GM18858 (cell line): ENCODE results near the gene CPB2.

ENCODE experiments used
- ATAC-seq: cut with Tn5 transposase; IDR thresholded peaks from one replicate; pipeline ENCODE4 v1.9.1; 2021; ENCODE audit not compliant: unreplicated experiment

CPB2 gene

DNA sequence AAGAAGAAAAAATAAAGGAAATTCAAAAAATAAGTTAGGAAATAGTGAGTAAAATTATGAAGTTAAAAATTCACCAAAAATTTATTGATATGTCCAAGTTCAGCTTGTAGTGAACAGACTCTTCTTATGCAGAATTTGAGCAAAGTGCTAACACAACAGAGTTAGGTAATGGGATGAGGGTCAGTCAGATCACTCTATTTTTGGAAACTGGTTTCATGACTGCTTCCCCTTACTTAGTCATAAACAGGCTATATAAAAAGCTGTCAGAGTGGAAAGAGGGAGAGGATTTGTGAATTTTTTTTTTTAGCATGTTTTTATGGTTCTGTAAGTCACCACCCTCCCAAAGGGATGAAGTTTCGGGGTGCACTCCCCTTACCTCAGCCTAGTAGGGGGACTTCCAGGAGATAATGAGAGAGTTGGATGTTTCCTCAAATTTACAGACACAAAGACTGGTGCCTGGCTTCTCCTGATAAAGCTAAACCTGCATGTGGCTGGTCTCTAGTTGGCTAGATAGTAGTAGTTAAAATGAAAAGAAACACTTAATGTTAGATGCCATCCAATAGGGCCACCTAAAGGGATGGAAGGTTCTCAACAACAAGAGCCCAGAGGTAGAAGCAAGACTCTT is 4.5 kb downstream of the CPB2 start:
- ATAC-seq = peak; percentile 60

DNA sequence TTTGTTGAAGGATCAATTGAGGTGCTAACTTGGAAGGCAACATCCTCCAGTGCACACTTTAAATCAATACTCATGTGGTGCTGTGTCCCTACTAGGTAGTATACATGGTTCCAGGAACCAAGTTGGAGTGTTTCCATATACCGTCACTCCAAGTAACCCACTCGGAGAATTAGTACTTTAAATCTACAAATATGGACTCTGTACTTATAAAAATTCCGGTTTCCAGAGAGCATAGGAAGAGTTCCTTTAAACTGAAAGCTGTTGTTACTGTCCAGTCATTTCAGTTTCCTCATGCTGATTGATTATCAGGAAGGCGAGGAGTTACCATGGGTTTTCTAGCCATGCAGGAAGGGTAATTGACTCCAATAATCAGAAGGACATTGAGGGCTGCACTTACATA is 7.2 kb downstream of the CPB2 start:
- ATAC-seq = no peak

GRCh38 chr13:46097015-46097414 is 7.8 kb downstream of the CPB2 start:
- no peak for ATAC-seq

GRCh38 chr13:46094478-46094877 is 10.4 kb downstream of the CPB2 start:
- ATAC-seq = no peak

DNA sequence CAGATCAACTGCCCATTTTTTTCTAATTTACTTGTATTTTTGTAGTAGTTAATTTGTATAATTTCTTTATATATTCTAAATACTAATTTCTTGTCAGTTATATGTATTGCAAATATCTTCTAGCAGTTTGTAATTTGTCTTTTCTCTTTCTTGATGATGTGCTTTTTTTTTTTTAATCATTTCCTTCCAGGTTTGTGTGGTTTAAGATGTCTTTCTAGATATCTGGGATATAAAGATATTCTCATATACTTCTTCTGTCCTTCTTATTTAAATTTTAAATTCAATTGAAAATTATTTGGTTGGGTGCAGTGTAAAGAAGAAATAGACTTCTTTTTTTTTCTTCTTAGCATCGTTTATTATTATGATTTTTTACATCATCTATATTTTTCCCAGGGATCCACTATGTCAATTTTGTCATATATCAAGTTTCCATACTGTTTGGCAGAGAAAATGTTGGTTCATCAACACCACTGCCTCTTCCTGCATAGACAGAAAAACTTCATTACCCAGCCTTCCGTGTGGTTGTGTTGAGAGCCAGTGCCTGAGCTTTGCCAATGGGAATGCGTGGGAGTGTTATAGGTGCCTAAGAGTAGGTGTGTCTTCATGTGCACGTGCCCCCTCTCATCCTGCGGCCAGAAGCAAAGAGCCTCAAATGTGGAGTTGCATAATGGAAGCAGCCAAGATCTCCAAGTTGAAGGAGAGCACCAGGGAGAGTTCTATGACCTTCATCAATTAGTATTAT is 15.8 kb downstream of the CPB2 start:
- ATAC-seq = no peak

DNA sequence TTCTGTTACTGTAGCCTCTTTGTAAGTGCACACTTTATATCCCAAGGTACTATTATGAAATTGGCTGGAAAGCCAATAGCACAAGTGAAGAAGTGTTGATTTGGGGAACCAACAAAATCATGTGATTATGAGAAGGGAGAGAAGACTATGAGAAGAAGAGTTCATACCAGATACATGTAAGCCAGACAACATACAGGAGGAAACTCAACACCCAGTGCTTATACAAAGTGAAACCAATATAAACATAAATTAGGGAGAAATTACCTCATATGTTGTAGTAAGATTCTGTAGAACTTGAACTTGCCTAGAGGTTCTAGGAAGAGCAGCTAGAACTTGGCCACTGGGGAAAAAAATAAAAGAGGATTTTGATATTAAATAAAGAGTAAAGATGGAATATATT is 17.4 kb downstream of the CPB2 start:
- ATAC-seq = no peak

DNA sequence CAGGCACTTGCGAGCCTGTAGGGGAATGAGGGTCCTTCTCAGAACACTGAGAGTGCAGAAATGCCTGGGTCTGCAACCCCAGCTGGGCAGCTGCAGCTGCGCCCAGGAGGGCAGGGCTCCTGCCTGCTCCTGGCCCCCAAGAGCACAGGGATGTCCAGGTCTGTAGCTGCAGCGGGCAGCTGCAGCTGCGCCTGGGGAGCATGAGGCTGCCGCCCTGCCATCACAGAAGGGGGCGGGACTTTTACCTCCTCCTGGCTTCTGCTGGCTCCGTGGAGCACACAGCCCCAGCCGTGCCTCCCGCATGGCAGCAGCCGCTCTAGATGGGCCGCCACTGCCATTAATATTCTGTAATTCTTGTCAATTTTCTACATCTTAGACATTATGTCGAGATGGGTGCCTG is 17.8 kb downstream of the CPB2 start:
- no peak for ATAC-seq

GRCh38 chr13:46086421-46086922 is 18.4 kb downstream of the CPB2 start:
- no peak for ATAC-seq

DNA sequence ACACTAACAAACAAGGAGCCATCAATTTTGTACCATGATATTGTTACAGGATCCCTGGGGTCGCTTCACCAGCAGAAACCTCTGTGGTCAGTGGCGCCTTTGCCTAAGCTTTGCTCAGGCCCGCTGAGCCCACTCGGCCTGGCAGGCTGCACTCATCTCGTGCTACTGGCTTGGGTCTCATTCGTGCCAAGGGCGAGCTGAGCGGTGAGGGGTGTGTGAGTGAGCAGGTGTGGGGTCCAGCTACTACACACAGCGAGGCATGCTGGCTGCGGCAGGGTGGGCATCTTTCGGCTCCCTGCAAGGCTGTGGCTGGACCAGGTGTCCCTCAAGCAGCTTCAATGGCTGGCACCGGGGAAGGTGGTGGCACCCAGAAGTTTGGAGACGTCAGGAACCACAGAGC is 19.1 kb downstream of the CPB2 start:
- ATAC-seq = no peak

DNA sequence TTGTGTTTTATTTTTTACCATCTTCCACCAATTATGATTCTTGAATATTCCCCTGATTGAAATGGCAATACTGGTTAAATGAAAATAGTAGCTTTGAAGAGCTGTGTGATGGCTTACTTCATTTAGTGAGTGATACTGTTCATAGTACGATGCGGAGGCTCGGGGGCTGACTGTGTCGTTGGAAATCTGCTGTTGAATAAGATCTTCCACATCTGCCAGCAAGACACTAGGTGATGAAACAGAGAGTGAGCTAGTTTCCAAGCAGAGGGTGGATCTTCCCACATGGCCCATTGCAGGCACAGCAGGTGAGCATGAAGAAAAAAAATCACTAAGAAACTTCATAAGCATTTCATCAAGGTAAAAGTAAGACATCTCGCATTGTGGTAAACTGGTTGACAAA is 22.5 kb downstream of the CPB2 start:
- no peak for ATAC-seq

DNA sequence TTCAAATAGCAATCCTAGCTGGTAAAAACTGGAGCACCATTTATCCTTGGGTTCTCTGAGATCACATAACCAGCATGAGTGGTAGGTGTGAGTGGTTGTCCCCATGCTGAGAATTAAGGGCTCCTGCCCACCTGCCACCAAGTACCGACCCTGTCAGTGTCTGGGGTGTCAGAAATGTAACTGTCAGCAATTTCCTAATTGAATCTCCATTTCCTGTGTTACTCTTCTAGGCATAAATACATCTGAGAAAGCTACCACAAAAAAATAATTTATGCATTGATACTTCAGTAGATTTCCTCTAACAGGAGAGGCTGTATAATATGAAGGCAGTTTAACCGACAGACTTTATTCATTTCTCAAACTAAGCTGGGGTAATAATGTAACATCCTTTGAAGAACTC is 25.1 kb downstream of the CPB2 start:
- ATAC-seq = no peak

- ATAC-seq = no peak
These were observed 27.6 kb downstream of the CPB2 start for GRCh38 chr13:46077265-46077664.

GRCh38 chr13:46076827-46077226 is 28.0 kb downstream of the CPB2 start:
- ATAC-seq = no peak

DNA sequence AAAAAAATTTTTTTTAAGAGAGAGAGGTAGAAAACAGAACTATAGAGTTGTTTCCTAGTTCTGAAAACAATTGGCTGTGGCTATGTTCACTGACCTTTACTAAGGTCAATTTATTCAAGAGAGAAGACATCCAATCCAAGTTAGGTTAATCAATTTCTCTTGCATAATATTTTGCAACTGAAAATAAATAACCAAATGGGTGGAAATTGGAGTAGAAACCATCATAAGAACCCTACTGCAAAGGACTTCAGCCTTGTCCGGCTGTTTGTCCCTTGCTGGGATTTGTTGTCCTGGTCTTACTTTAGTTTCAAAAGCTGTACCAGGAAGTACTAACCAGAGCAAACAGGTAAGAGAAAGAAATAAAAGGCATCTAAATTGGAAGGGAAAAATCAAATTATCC is 29.0 kb downstream of the CPB2 start:
- no peak for ATAC-seq

- peak; percentile 79 for ATAC-seq
These were observed 33.1 kb downstream of the CPB2 start for GRCh38 chr13:46071590-46072249.

- no peak for ATAC-seq
These were observed 41.5 kb downstream of the CPB2 start for GRCh38 chr13:46063292-46063691.

DNA sequence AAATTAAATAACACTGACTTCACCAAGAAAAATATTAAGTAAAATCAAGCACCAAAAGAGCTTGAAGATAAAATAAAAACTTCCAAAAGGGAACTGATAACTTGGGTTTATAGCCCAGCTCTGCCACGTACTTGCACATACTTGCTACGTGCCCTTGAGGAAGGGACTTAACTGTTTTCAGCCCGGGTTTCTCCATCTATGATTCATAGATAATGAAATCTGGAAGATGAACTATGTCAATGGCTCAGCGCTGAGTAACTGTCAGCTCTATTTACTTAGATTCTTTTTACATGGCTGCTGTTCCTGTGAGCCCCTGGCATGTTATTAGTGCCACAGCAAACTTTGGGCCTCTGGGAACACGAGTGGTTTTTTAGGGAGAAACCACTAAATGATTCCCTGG is 42.6 kb downstream of the CPB2 start:
- ATAC-seq = no peak

- no peak for ATAC-seq
These were observed 45.4 kb downstream of the CPB2 start for GRCh38 chr13:46059405-46059804.

DNA sequence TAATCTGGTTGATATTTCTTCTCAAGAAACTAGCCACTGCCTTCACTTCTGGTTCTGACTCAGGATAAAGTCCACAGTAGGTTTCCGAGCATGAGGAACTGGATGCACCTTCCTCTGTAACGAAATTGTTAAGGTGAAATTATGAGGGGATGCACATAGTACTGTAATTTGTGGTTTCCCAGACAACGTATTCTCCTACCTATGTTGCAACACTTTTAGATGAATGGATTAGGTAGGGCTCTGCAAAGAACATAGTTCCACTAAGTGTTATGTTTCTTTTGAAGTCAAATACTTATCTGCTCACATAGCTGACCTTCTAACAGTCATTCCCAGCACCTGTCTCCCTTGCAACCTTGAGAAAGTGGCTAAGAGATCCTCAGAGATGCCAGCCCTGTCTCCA is 46.6 kb downstream of the CPB2 start:
- ATAC-seq = no peak

GRCh38 chr13:46057256-46058015 is 47.4 kb downstream of the CPB2 start:
- no peak for ATAC-seq
